ENCODE results near the gene PLCB4.

DNA sequence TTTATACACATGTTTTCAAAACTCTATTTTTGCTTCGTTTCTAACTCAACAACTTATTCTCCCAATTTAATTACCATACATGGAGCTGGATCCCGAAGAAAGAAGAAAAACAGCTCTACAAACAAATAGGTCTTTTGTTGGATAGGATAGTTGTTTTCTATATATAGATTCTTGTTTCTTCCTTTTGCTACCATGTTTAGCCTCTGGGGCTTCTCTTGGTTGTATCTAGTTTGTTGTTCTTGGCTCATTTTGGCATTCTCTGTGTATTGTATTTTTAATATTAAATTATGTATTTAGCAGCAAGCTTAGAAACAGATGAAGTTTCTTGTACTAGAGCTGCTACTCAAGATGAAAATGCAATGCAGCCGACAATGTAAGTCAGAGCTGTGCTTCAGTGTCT lies 60.9 kb downstream of the PLCB4 start:
- TF ChIP-seq, protein P1, sequence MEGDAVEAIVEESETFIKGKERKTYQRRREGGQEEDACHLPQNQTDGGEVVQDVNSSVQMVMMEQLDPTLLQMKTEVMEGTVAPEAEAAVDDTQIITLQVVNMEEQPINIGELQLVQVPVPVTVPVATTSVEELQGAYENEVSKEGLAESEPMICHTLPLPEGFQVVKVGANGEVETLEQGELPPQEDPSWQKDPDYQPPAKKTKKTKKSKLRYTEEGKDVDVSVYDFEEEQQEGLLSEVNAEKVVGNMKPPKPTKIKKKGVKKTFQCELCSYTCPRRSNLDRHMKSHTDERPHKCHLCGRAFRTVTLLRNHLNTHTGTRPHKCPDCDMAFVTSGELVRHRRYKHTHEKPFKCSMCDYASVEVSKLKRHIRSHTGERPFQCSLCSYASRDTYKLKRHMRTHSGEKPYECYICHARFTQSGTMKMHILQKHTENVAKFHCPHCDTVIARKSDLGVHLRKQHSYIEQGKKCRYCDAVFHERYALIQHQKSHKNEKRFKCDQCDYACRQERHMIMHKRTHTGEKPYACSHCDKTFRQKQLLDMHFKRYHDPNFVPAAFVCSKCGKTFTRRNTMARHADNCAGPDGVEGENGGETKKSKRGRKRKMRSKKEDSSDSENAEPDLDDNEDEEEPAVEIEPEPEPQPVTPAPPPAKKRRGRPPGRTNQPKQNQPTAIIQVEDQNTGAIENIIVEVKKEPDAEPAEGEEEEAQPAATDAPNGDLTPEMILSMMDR (IDR thresholded peaks at IDR 0.05), result no peak
- no peak for TF ChIP-seq POLR2A (IDR thresholded peaks at IDR 0.05)

All from testis (tissue), 2 donors.